SK-N-SH treated with all-trans-retinoic acid at 6 μM for 48 hours (cell line): ENCODE measurements around the gene CETP.

Source experiments
- GLIS3 ChIP-seq: fragments of 250-450 bp; sonication (Bioruptor Pico); IDR thresholded peaks from 2 replicates; pipeline ENCODE4 v1.5.0; 2020; ENCODE audit warnings: mild to moderate bottlenecking, moderate library complexity
- ISL1 ChIP-seq: fragments of 250-450 bp; sonication (Bioruptor Pico); IDR thresholded peaks from 2 replicates; pipeline ENCODE4 v2.1.2; 2022; ENCODE audit warnings: mild to moderate bottlenecking, moderate library complexity
- PPARA ChIP-seq: fragments of 250-450 bp; sonication (Bioruptor Pico); IDR thresholded peaks from 2 replicates; pipeline ENCODE4 v1.5.0; 2020; ENCODE audit warnings: mild to moderate bottlenecking, borderline replicate concordance
- ZFP30 ChIP-seq: fragments of 450-650 bp; formaldehyde crosslinking; IDR thresholded peaks from 2 replicates; pipeline ENCODE4 v1.5.0; 2022; ENCODE audit warnings: mild to moderate bottlenecking, moderate library complexity

DNA sequence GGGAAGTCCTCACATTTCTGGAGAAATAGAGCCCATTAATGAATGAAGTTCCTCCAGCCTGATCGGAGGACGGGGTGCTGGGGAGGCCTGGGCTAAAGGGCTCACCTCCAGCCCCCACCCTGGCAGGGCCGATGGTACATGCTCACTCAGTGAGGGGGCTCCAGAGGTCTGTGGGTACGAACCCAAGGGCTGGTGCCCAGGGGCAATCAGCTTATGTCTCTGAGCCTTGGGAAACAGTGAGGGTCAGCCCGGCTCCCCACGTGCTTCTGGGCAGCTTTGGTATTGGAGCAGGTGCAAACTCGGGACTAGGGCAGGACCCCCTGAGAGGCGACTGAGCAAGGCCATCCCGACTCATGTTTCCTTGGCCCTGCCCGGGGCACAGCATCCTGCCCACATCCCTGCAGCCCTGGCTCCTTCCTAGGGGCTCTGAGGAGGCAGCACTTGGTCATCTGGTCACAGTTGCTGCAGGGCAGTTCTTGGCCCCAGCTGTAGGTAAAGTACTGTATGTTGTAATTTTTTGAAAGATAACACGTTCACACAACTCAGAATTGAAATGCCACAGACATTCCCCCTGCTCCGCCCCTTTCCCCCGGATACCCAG, 969 bp upstream of the CETP start:
- no peak for TF ChIP-seq ZFP30 (CRISPR knock-in tag)
- no peak for TF ChIP-seq PPARA
- TF ChIP-seq ISL1 (CRISPR knock-in tag) = no peak
- no peak for TF ChIP-seq GLIS3 (CRISPR knock-in tag)
